Sigmoid colon (tissue), 3 donors: Measurements from ENCODE around the gene CD200.

Experiments
- POLR2A ChIP-seq, 2 donors: fragments of 450-650 bp; IDR thresholded peaks; one replicate each; pipeline ENCODE4 v1.6.1; 2016; ENCODE audit warnings: antibody characterized with exemption in 2 of 2, mild to moderate bottlenecking in 2 of 2, moderate library complexity in 2 of 2
- TF ChIP-seq, protein P1 (sequence below), 4 experiments: fragments of 450-650 bp in 3 of 4; fragments of 200-600 bp in 1 of 4; IDR thresholded peaks; one replicate each; pipeline ENCODE4 v1.5.1; 2016 to 2019; ENCODE audit warnings: antibody characterized with exemption in 4 of 4, mild to moderate bottlenecking in 3 of 4, moderate library complexity in 2 of 4

DNA sequence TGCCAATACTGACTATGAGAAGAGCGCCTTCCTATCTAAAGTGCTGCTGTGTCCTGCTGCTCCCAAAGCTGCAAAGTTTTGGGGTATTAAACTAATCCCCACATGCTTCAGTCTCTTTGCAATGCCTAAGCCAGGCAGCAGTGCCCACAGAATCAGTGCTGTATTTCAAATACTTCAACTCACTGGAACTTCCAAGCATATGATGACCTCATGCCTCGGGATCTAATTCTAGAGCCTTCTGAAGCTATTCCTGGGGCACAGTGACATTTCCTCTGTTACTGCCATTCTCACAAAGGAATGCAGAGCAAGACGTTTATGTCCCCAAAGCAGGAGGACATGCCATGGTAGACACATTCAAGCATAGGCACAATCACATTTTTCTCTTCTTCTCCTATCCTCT, 78.5 kb downstream of the CD200 start:
- TF ChIP-seq, protein P1, sequence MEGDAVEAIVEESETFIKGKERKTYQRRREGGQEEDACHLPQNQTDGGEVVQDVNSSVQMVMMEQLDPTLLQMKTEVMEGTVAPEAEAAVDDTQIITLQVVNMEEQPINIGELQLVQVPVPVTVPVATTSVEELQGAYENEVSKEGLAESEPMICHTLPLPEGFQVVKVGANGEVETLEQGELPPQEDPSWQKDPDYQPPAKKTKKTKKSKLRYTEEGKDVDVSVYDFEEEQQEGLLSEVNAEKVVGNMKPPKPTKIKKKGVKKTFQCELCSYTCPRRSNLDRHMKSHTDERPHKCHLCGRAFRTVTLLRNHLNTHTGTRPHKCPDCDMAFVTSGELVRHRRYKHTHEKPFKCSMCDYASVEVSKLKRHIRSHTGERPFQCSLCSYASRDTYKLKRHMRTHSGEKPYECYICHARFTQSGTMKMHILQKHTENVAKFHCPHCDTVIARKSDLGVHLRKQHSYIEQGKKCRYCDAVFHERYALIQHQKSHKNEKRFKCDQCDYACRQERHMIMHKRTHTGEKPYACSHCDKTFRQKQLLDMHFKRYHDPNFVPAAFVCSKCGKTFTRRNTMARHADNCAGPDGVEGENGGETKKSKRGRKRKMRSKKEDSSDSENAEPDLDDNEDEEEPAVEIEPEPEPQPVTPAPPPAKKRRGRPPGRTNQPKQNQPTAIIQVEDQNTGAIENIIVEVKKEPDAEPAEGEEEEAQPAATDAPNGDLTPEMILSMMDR (IDR thresholded peaks at IDR 0.05), result no peak
- TF ChIP-seq POLR2A (IDR thresholded peaks at IDR 0.05), result no peak
